Duodenal mucosa (tissue), 2 donors: ENCODE data around the gene SLC25A26.

Experiments
- H3K27ac ChIP-seq: one replicate; pipeline ENCODE4 v1.7.0; 2013; ENCODE audit warnings: low read depth, low read length
- H3K27me3 ChIP-seq, 2 donors: one replicate each; pipeline ENCODE4 v1.7.0; 2013; ENCODE audit warnings: low read length in 2 of 2, control low read depth in 1 of 2; ENCODE audit not compliant: insufficient read depth in 2 of 2, control insufficient read depth in 1 of 2
- H3K36me3 ChIP-seq, 2 donors: one replicate each; pipeline ENCODE4 v1.7.0; 2013; ENCODE audit warnings: low read length in 2 of 2, control low read depth in 1 of 2; ENCODE audit not compliant: insufficient read depth in 2 of 2, control insufficient read depth in 1 of 2
- H3K4me1 ChIP-seq, 2 donors: one replicate each; pipeline ENCODE4 v1.7.0; 2013; ENCODE audit warnings: low read length in 2 of 2, control low read depth in 1 of 2; ENCODE audit not compliant: insufficient read depth in 2 of 2, control insufficient read depth in 1 of 2
- H3K4me3 ChIP-seq, 2 donors: one replicate each; pipeline ENCODE4 v1.7.0; 2013; ENCODE audit warnings: low read length in 2 of 2, low read depth in 1 of 2
- H3K9ac ChIP-seq, 2 donors: one replicate each; pipeline ENCODE4 v1.7.0; 2013; ENCODE audit warnings: low read length in 2 of 2, low read depth in 1 of 2
- H3K9me3 ChIP-seq, 2 donors: one replicate each; pipeline ENCODE4 v1.7.0; 2013; ENCODE audit warnings: low read length in 2 of 2, control low read depth in 1 of 2; ENCODE audit not compliant: control insufficient read depth in 1 of 2

SLC25A26 gene

DNA sequence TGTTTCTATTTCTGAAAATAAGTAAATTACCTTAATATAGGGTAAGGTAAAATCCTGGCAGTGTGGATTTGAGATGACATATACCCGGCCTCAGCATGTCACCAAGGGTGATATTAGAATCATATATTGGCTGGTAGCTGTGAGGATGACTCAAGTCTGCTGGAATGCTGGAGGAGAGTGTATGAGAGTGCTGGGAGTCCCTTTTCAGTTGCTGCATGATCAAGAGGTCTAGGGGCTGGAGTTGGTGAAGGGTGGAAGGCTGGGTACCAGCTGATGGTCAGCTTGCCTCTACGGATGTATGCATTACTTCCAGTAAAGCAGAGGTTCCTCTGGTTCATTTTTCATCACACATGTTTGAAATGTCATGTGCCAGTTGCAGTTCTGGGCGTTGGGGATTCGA lies 40.6 kb downstream of the SLC25A26 start:
- Histone ChIP-seq H3K4me3 (no peak overlapping the region), H3K9me3 (no peaks in the 10 kb centered on the region), H3K9ac (no peak overlapping the region), H3K36me3 (peaks cover 0 to 8% of the 10 kb centered on the region in 2 donors), H3K27ac (no peak overlapping the region), H3K27me3 (no peaks in the 10 kb centered on the region), H3K4me1 (no peaks in the 10 kb centered on the region)

DNA sequence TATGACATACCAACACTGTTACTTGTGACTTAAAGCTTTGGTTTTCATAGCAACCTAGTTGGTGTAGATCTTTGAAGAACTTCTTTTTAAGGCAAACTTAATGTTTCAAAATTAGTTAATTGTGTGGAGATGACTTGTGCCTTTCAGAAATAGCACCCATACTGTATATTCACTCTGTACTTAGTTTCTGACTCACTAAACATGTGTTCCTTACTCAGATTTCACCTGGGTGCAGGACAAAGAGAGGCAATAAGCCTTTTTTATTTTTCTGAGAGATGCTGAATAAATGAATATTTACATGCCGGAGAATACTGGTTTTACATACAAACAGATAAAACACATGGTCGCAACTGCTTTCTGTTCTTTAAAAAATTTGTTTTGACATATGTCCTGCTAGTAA lies 44.8 kb downstream of the SLC25A26 start:
- Histone ChIP-seq H3K27me3 (no peaks in the 10 kb centered on the region), H3K9ac (no peak overlapping the region), H3K9me3 (no peaks in the 10 kb centered on the region), H3K4me1 (peaks cover 0 to under 1% of the 10 kb centered on the region in 2 donors), H3K27ac (no peak overlapping the region), H3K4me3 (no peak overlapping the region), H3K36me3 (peaks cover 0 to 8% of the 10 kb centered on the region in 2 donors)

DNA sequence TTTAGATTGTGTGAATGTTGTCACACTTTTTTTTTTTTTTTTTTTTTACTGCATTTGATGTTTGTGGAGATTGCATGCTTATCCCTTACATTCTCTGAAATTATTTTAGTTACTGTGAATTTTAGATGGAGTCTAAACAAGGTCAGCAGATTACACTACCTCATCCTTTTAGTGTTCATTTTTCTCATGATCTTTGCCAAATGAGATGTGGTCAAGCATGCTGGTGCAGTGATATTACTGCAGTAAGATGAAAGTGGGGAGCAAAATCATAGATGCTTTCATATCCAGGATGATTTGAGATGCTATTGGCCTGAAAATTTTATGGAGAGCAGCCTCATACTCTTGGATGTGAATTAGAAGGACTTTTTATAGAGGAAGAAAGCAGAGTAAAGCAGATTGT lies 45.8 kb downstream of the SLC25A26 start:
- peaks cover 0 to 3% of the 10 kb centered on the region in 2 donors for H3K4me1 ChIP-seq
- no peaks in the 10 kb centered on the region for H3K27me3 ChIP-seq
- peaks cover 0 to 8% of the 10 kb centered on the region in 2 donors for H3K36me3 ChIP-seq
- H3K27ac ChIP-seq: no peak overlapping the region
- H3K4me3 ChIP-seq: no peak overlapping the region
- no peaks in the 10 kb centered on the region for H3K9me3 ChIP-seq
- H3K9ac ChIP-seq: no peak overlapping the region

DNA sequence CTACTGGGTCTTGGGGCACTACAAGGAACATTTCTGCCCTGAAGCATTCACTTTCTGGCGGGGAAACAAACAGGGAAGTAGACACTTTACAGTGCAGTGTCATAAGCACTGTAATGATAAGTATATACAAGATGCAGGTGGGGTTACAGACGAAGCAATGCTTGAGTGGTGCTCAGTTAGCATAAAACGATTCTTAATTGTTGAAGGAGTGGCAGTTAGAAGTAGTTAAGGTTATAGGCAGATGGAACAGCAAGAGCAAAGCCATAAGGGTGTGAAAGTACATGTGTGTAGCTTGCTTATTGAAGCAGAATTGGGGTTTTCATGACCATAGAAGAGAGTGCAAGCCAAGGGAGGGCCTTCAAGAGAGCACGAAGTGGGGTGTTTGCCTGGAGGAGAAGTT lies 46.2 kb downstream of the SLC25A26 start:
- H3K36me3 ChIP-seq: peaks cover 0 to 8% of the 10 kb centered on the region in 2 donors
- no peaks in the 10 kb centered on the region for H3K9me3 ChIP-seq
- no peak overlapping the region for H3K4me3 ChIP-seq
- peaks cover 0 to 3% of the 10 kb centered on the region in 2 donors for H3K4me1 ChIP-seq
- no peak overlapping the region for H3K9ac ChIP-seq
- no peaks in the 10 kb centered on the region for H3K27me3 ChIP-seq
- no peak overlapping the region for H3K27ac ChIP-seq

DNA sequence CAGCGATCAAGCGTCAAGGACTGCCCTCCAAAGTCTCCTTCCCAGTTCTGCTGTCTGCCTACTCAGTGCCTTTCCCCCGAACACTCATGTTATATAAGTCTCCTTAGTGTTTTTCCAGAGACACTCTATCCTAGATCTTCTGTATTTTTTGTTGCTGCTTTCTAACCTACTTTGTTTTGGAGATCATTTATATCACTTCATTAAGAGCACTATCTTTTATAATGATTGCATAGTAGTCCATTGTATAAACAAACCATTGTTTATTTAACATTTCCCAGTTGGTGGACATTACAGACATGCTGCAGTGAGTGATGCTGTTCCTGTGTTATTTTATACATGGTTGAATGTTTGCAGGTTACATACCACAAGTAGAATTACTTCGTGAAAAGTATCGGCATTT lies 47.1 kb downstream of the SLC25A26 start:
- Histone ChIP-seq H3K4me1 (peaks cover 0 to 3% of the 10 kb centered on the region in 2 donors), H3K4me3 (no peak overlapping the region), H3K36me3 (peaks cover 0 to 8% of the 10 kb centered on the region in 2 donors), H3K9me3 (no peaks in the 10 kb centered on the region), H3K9ac (no peak overlapping the region), H3K27me3 (no peaks in the 10 kb centered on the region), H3K27ac (no peak overlapping the region)

DNA sequence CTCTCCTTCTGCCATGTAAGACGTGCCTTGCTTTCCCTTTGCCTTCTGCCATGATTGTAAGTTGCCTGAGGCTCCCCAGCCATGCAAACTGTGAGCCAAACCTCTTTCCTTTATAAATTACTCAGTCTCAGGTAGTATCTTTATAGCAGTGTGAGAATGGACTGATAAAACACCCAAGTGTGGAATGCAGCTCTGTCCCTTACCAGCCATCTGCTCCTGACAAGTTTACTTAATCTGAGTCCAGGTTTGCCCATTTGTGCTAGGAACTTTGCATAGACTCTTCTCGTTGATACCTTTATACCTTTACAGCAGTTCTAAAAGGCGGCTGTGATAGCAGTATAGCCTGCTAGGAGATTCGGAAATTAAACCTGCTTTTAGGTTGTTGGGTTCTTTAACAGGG lies 48.1 kb downstream of the SLC25A26 start:
- H3K4me1 ChIP-seq: peaks cover 0 to 3% of the 10 kb centered on the region in 2 donors
- peaks cover 0 to 8% of the 10 kb centered on the region in 2 donors for H3K36me3 ChIP-seq
- H3K4me3 ChIP-seq: no peak overlapping the region
- no peaks in the 10 kb centered on the region for H3K27me3 ChIP-seq
- H3K27ac ChIP-seq: no peak overlapping the region
- no peaks in the 10 kb centered on the region for H3K9me3 ChIP-seq
- no peak overlapping the region for H3K9ac ChIP-seq

DNA sequence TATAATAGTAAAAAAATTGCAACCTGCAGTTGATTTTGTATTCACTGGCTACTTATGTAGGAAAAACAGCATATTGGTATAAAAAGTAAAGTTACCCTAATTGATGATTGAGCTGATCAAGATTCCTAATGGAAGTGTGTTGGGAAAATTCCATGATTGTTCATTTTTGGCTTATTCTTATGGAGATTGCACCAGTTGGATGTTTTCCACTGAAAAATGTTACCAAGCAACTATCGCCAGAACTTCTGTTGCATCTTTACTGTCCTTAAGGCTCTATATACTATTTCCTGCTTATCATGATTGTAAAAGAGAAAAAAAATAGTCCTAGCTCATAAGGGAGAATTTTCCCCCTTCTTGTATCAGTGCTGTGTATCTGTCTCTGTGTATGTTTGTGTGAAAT lies 48.6 kb downstream of the SLC25A26 start:
- Histone ChIP-seq H3K4me3 (no peak overlapping the region), H3K9ac (no peak overlapping the region), H3K27ac (no peak overlapping the region)

DNA sequence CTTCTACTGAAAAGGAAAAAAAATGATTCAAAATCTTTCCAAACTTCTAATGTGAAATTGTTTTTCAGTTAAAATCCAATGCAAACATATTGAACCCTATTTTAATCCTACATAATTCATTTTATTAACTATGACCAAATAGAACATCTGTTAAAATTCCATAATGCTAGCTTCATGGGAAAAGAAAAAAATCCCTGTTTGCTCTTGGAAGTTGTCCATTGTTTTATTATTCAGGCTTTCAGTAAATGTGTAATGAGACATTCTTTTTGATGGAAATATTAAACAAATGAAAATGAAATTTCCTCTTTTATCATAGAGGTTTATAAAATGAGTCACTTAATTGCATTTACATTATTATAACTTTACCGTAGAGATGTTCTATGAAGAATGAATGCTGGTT lies 49.5 kb downstream of the SLC25A26 start:
- Histone ChIP-seq H3K4me3 (no peak overlapping the region), H3K9ac (no peak overlapping the region), H3K9me3 (no peaks in the 10 kb centered on the region), H3K27ac (no peak overlapping the region), H3K36me3 (no peaks in the 10 kb centered on the region), H3K27me3 (no peaks in the 10 kb centered on the region), H3K4me1 (peaks cover 0 to 3% of the 10 kb centered on the region in 2 donors)

More for the DNA sequence above, 48.6 kb downstream of the SLC25A26 start:
- Histone ChIP-seq H3K9me3 (no peaks in the 10 kb centered on the region), H3K36me3 (peaks cover 0 to 5% of the 10 kb centered on the region in 2 donors), H3K27me3 (no peaks in the 10 kb centered on the region), H3K4me1 (peaks cover 0 to 3% of the 10 kb centered on the region in 2 donors)

DNA sequence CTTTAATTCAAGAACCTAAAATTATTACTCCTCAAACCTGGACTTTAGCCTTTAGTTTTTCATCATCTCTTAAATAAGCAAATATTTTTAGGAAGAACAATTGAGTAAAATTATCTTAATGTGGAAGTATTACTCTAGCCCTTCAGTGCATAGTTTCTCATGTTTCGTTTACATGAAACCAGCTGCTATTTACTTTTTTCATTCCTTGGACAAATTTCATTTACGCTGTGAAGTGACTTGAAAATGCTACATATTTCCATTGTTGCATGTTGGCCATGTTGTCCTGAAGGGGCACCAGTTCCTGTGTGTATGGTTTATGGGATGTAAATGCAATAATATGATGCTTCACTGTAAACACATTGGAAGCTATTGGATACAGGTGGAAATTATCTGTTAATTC lies 49.9 kb downstream of the SLC25A26 start:
- peaks cover 0 to 3% of the 10 kb centered on the region in 2 donors for H3K4me1 ChIP-seq
- no peaks in the 10 kb centered on the region for H3K9me3 ChIP-seq
- H3K36me3 ChIP-seq: no peaks in the 10 kb centered on the region
- no peak overlapping the region for H3K9ac ChIP-seq
- no peak overlapping the region for H3K27ac ChIP-seq
- no peaks in the 10 kb centered on the region for H3K27me3 ChIP-seq
- H3K4me3 ChIP-seq: no peak overlapping the region

DNA sequence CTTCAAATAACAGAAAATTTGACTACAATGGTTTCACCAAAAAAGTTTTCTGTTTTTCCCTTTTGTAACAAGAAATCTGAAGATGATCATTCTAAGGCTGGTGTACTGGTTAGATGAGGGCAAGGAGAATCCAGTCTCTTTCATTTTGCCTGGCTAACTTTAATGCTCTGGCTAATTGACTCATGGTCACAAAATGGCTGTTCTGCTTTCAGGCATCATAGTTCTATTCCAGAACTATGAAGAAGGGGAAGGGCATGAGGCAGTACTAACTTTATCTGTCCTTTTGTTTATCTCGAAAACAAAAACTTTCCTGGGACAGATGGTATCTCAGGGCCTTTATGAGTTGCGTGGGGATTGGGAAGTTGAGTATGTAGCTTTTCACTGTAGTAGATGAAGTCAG lies 50.4 kb downstream of the SLC25A26 start:
- no peaks in the 10 kb centered on the region for H3K36me3 ChIP-seq
- H3K9ac ChIP-seq: no peak overlapping the region
- H3K4me3 ChIP-seq: no peak overlapping the region
- no peak overlapping the region for H3K27ac ChIP-seq
- no peaks in the 10 kb centered on the region for H3K9me3 ChIP-seq
- H3K4me1 ChIP-seq: peaks cover 0 to 3% of the 10 kb centered on the region in 2 donors
- H3K27me3 ChIP-seq: no peaks in the 10 kb centered on the region

DNA sequence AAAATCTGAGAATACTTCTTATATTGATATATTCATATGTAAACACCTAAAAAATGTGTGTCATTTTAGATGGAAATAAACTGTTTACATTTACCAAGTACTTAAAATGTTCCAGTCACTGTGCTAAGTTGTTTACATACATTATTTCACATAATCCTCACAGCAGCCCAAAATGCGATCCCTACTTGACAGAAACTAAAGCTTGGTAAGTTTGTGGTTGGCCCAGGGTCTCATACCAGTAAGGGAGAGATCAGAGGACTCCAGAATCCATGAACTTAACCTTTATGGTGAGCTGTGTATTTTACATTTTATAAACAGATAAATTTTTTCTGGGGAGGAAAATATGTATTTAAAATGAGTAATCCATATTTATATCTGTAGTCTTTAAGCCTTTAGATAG lies 51.2 kb downstream of the SLC25A26 start:
- no peaks in the 10 kb centered on the region for H3K36me3 ChIP-seq
- H3K27ac ChIP-seq: no peak overlapping the region
- H3K9ac ChIP-seq: no peak overlapping the region
- H3K9me3 ChIP-seq: no peaks in the 10 kb centered on the region
- no peaks in the 10 kb centered on the region for H3K27me3 ChIP-seq
- peaks cover 0 to 3% of the 10 kb centered on the region in 2 donors for H3K4me1 ChIP-seq
- H3K4me3 ChIP-seq: no peak overlapping the region
